ENCODE data around the gene PHYHD1.

GRCh38 chr9:128916745-128917144 lies 4.0 kb upstream of the PHYHD1 start:
- TF ChIP-seq POLR2A (IDR thresholded peaks at IDR 0.05), result no peak
- no peak for TF ChIP-seq CTCF (IDR thresholded peaks at IDR 0.05)

Data from tibial nerve (tissue), 3 donors.